Stimulated activated effector memory CD8-positive, alpha-beta T cell treated with anti-CD3 and anti-CD28 coated beads, Interleukin-12 subunit alpha, Interleukin-12 subunit beta, amount 100 ng/mL, for 72 hours (primary cell): Measurements from ENCODE around the gene BAZ2A.

Experiments
- ATAC-seq: fragments of 150-1000 bp; cut with Tn5 transposase; 2 replicates; pipeline ENCODE4 v1.10.0; 2021
- DNase-seq, 2 donors: peaks; one replicate each; pipeline ENCODE4 v3.0.0; 2021 to 2022; ENCODE audit warnings: low spot score in 2 of 2
- H3K27ac Mint-ChIP-seq: one replicate; pipeline ENCODE4 v1.8.0; 2022; ENCODE audit warnings: mild to moderate bottlenecking, mixed read lengths
- H3K36me3 Mint-ChIP-seq: one replicate; pipeline ENCODE4 v1.8.0; 2022; ENCODE audit warnings: mild to moderate bottlenecking, mixed read lengths
- H3K4me1 Mint-ChIP-seq: one replicate; pipeline ENCODE4 v1.8.0; 2022; ENCODE audit warnings: mixed read lengths
- H3K4me3 Mint-ChIP-seq: one replicate; pipeline ENCODE4 v1.8.0; 2022; ENCODE audit warnings: mild to moderate bottlenecking, mixed read lengths
- H3K9me3 Mint-ChIP-seq: one replicate; pipeline ENCODE4 v1.8.0; 2022; ENCODE audit warnings: mixed read lengths

The BAZ2A gene

GRCh38 chr12:56628671-56629458, 1.3 kb downstream of the BAZ2A start:
- peak; percentile 27 for ATAC-seq
- peak overlapping the region; percentile 81 for H3K27ac Mint-ChIP-seq
- peaks cover 64% of the 10 kb centered on the region for H3K36me3 Mint-ChIP-seq
- H3K4me3 Mint-ChIP-seq, result peak overlapping the region; percentile 98
- H3K9me3 Mint-ChIP-seq, result no peaks in the 10 kb centered on the region
- peaks cover 72% of the 10 kb centered on the region for H3K4me1 Mint-ChIP-seq
- DNase-seq, result peak in 1 of 2 donors; percentile 74

DNA sequence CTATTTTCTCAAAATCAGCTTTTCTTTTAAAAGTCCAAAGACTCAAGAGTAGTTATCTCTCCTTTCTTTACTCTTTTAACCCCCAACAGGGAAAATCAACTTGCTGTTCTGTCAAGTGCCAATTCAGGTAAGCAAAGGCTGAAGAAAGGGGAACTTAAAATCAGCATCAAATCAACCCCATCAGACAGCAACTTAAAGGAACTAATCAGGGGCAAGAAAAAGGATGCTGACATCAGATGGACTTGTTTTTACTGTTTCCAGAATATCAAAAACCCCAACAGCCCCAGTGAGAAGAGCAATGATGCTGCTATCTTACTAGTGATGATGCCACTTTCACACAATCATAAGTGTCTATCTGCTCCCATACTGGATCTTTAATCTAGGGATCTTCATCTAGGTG, 3.4 kb downstream of the BAZ2A start:
- H3K4me3 Mint-ChIP-seq, result no peak overlapping the region

DNA sequence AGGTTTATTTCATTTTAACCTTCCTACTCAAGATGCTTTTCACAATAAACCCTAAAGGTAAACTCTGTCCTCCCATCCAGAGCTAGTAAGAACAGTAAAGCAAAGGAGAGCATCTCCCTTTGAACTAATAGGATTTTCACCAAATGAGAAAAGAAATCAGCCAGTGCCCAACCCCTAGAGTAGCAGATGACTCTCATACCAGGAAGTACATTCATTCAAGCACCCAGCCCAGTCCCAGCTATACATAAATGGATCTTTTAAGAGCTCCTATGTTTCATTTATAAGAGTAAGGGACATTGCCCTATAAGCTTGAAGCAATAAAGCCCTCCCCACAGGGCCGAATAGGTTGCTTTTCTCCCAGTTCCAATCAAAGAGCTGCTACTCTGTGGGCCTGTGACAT, 7.6 kb downstream of the BAZ2A start:
- Mint-ChIP-seq H3K9me3 (no peaks in the 10 kb centered on the region), H3K27ac (no peak overlapping the region), H3K4me3 (no peak overlapping the region), H3K36me3 (peaks cover 97% of the 10 kb centered on the region), H3K4me1 (peaks cover 49% of the 10 kb centered on the region)
- no peak for DNase-seq
- ATAC-seq, result peak; percentile 52

More for the DNA sequence above, 3.4 kb downstream of the BAZ2A start:
- Mint-ChIP-seq H3K9me3 (no peaks in the 10 kb centered on the region), H3K36me3 (peaks cover 84% of the 10 kb centered on the region), H3K4me1 (peaks cover 68% of the 10 kb centered on the region), H3K27ac (no peak overlapping the region)
- ATAC-seq (no peak), DNase-seq (no peak)

DNA sequence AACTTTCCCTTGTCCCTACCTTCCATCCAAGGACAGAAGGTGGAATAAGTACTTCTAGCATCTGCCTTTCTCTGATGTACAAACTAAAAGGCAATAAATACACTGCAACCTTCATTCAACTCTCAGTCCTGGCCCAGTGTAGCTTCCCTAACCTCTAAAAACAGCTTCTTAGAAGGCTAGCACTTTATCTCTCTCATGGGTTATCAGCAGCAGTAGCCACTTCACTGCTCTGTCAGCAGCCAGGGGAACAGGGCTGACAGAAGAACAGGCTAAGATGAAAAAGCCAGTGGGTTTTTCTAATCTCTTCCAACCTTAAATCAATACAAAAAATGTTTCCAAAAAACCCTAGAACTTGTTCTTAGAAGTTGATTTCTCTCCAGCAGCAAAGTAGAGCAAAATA, 13.2 kb downstream of the BAZ2A start:
- Mint-ChIP-seq H3K4me3 (no peak overlapping the region), H3K36me3 (peaks cover 97% of the 10 kb centered on the region), H3K9me3 (no peaks in the 10 kb centered on the region), H3K4me1 (peaks cover 21% of the 10 kb centered on the region), H3K27ac (peak overlapping the region; percentile 86)
- DNase-seq, result no peak
- ATAC-seq, result no peak

GRCh38 chr12:56616244-56616643, 13.9 kb downstream of the BAZ2A start:
- ATAC-seq (no peak), DNase-seq (no peak)
- no peak overlapping the region for H3K4me3 Mint-ChIP-seq
- H3K4me1 Mint-ChIP-seq, result peaks cover 21% of the 10 kb centered on the region
- H3K9me3 Mint-ChIP-seq, result no peaks in the 10 kb centered on the region
- H3K36me3 Mint-ChIP-seq, result peaks cover 100% of the 10 kb centered on the region
- H3K27ac Mint-ChIP-seq, result peak overlapping the region; percentile 55

DNA sequence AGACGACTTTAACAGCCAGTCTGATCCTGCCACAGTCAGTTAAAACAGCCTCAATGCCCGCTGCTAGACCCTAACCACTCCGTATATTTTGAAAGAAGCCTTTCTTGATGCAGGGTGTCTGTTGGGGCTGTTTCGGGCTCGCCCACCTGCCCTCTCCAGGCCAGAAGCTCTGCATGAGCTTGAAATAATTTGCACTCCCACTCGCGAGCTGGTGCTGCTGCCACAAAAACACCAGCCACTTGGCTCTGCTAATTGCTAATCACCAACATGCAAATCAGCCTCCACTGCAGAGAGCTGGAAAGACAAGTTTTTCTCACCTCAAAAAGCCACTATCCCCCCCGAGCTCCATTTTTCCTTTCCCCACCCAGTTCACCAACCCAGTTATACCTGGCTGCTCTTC, 15.5 kb downstream of the BAZ2A start:
- no peak overlapping the region for H3K4me3 Mint-ChIP-seq
- DNase-seq (no peak), ATAC-seq (no peak)
- peak overlapping the region; percentile 33 for H3K27ac Mint-ChIP-seq
- peaks cover 100% of the 10 kb centered on the region for H3K36me3 Mint-ChIP-seq
- peaks cover 14% of the 10 kb centered on the region for H3K4me1 Mint-ChIP-seq
- no peaks in the 10 kb centered on the region for H3K9me3 Mint-ChIP-seq

DNA sequence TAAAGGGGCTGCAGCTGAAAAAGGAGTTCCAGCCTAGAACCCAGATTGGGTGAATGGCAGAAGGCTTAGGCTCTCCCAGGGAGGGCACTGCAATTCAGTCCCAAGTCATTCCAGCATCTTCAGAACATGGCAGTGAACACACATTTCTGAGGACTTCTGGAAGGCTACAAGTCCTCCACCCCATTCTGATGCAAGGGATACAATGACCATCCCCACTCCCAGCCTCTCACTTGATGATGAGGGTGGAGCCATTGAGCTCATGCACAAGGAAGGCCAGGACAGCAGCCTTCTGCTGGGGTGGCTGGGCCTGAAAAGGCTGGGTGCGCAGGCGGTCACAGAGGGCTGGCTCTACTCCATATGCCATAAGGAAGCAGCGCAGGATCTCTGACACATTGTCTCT, 25.8 kb downstream of the BAZ2A start:
- peak overlapping the region; percentile 53 for H3K27ac Mint-ChIP-seq
- no peak for DNase-seq
- H3K9me3 Mint-ChIP-seq, result no peaks in the 10 kb centered on the region
- H3K36me3 Mint-ChIP-seq, result peaks cover 100% of the 10 kb centered on the region
- H3K4me3 Mint-ChIP-seq, result no peak overlapping the region
- ATAC-seq, result no peak
- H3K4me1 Mint-ChIP-seq, result no peaks in the 10 kb centered on the region

DNA sequence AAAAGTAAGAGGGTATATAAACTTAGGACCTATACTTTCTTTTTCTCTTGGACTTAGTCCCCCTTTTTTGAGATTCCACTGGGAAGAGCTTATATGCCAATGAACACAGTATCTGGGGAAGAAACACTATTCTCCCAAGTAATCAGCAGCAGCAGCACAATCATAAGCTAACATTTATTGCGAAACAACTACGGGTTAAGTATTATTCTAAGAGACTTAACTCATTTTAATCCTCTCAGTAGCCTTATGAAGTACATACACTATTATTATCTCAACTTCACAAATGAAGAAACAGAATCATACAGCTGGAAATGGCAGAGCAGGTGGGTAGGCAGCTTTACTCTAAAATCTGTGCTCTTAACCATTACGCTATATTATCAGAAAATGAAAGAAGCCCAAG, 27.9 kb downstream of the BAZ2A start:
- H3K4me3 Mint-ChIP-seq, result no peak overlapping the region
- H3K9me3 Mint-ChIP-seq, result no peaks in the 10 kb centered on the region
- peaks cover 100% of the 10 kb centered on the region for H3K36me3 Mint-ChIP-seq
- ATAC-seq, result no peak
- no peak for DNase-seq
- peaks cover 8% of the 10 kb centered on the region for H3K4me1 Mint-ChIP-seq
- H3K27ac Mint-ChIP-seq, result peak overlapping the region; percentile 14

GRCh38 chr12:56601503-56601902, 28.6 kb downstream of the BAZ2A start:
- Mint-ChIP-seq H3K27ac (peak overlapping the region; percentile 67), H3K4me1 (peaks cover 13% of the 10 kb centered on the region), H3K9me3 (no peaks in the 10 kb centered on the region), H3K36me3 (peaks cover 100% of the 10 kb centered on the region), H3K4me3 (no peak overlapping the region)
- no peak for DNase-seq
- ATAC-seq, result peak; percentile 55

DNA sequence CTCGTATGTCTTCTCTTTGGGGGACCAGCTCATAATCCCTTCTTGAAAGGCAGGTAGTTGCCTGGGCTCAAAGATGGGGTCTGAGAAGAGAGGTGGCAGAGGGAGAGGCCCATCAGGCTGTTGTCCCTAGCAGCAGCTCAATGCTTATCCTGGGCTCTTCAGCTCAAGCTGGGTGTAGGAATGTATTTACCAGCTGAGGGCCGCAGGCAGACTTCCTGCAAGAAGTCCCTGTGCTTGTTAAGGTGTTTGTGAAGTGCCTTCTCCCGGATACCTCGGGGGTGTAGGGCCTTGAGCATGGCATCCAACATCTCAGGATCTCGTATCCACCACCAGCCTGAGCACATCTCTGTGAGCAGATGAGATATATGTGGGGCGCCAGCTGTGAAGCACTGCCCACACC, 29.4 kb downstream of the BAZ2A start:
- peaks cover 13% of the 10 kb centered on the region for H3K4me1 Mint-ChIP-seq
- no peaks in the 10 kb centered on the region for H3K9me3 Mint-ChIP-seq
- ATAC-seq, result no peak
- H3K36me3 Mint-ChIP-seq, result peaks cover 99% of the 10 kb centered on the region
- no peak for DNase-seq
- H3K27ac Mint-ChIP-seq, result peak overlapping the region; percentile 67
- H3K4me3 Mint-ChIP-seq, result no peak overlapping the region

GRCh38 chr12:56599797-56600196, 30.3 kb downstream of the BAZ2A start:
- Mint-ChIP-seq H3K4me1 (peaks cover 13% of the 10 kb centered on the region), H3K9me3 (no peaks in the 10 kb centered on the region), H3K36me3 (peaks cover 96% of the 10 kb centered on the region), H3K4me3 (no peak overlapping the region), H3K27ac (peak overlapping the region; percentile 67)
- DNase-seq (no peak), ATAC-seq (no peak)

- Mint-ChIP-seq H3K36me3 (peaks cover 93% of the 10 kb centered on the region), H3K9me3 (no peaks in the 10 kb centered on the region), H3K27ac (no peak overlapping the region), H3K4me1 (peaks cover 19% of the 10 kb centered on the region), H3K4me3 (no peak overlapping the region)
- ATAC-seq, result no peak
- no peak for DNase-seq
Observed at GRCh38 chr12:56599041-56599440, 31.1 kb downstream of the BAZ2A start.

DNA sequence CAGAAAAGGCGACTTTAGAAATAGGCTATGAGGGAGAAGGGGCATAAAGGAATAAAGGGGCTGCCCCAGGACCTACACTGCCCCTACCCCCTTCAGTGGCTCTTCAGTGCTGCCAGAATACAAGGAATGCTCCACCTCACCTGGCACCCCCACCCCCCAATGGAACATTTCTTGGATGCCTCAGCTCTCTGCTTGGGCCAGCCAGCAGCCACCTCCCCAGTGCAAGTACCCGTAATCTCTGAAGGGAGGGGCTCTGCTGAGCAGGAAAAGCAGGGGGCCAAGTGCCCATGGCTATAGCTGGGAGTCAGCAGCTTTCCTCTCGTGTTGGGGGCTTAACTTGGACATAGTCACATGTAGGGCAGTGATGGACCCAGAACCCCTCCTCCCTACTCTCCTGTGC, 33.3 kb downstream of the BAZ2A start:
- Mint-ChIP-seq H3K27ac (peak overlapping the region; percentile 92), H3K36me3 (peaks cover 71% of the 10 kb centered on the region), H3K4me1 (peaks cover 21% of the 10 kb centered on the region), H3K4me3 (no peak overlapping the region), H3K9me3 (no peaks in the 10 kb centered on the region)
- no peak for ATAC-seq
- no peak for DNase-seq

DNA sequence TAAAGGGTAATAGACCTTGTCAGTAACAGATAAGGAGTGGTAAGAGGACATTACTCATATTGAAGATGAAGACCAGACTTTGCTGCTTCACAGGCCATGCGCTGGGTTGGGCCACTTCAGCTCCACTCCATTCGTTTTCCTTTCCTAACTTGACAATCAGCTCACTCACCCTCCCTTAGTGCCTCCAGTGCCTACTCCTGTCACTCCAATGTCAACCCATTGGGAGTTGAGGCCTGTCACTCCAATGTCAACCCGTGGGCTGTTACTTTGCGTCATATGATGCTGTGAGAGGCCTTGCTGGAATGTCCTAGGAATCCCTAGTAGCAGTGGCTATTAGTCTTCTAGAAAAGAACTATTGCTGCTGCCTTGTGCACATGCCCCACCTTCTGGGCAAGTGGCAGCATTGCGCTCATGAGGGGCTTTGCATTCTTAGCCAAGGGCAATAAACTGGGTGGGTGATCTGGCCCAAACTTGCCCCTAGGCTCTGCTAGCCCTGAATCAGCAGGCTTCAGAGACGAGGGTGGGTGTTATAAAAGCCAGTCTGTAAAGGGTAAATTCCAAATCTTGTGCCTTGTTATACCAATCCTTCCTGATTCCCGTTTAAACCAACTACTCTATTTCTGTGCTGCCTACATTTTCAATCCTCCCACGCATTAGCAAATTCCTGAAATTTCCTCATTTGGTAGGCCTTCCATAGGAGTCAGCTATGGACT, 36.1 kb downstream of the BAZ2A start:
- ATAC-seq (peak; percentile 55), DNase-seq (peak; percentile 49 to 77)
- Mint-ChIP-seq H3K4me1 (peaks cover 21% of the 10 kb centered on the region), H3K9me3 (no peaks in the 10 kb centered on the region), H3K27ac (peak overlapping the region; percentile 88), H3K4me3 (no peak overlapping the region), H3K36me3 (peaks cover 43% of the 10 kb centered on the region)

DNA sequence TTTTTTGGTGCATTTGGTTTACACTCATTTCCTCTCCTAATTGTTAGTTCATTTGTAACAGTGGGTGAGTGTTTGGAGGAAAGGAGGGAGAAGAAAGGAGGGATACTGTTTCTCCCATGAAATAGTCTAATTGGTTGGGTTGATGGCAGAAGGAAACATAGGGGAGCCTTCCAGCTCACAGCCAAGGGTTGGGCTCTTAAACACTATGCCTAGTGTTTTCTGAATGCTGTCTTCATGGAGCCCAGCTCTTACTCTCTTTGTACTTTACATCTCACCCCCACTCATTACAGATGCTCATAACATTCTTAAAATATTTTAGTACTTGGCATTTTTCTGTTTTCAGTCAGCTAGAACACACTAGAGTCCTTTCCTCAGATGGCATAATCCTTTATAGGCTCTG, 38.2 kb downstream of the BAZ2A start:
- Mint-ChIP-seq H3K4me1 (peaks cover 11% of the 10 kb centered on the region), H3K27ac (peak overlapping the region; percentile 17)

DNA sequence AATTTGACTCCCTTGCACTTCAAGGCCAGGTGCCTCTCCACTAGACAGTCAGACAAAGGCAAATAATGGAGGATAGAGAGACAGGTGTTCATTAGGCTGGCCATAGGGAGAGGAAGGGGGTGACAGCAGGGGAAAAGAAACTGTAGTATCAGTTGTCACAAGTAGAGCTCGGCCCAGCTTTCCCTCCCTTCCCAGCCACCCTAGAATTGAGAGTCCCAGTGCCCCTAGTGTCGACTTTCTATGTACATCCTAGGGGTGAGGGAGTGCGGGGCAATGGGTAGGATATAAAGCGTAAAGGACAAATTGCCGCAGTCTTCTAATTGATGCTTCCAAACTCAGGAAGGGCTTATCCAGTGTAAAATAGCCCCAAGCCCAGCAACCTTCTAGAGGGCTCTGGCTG, 39.0 kb downstream of the BAZ2A start:
- H3K4me1 Mint-ChIP-seq, result peaks cover 8% of the 10 kb centered on the region

More for the DNA sequence above, 38.2 kb downstream of the BAZ2A start:
- H3K36me3 Mint-ChIP-seq, result peaks cover 22% of the 10 kb centered on the region
- H3K4me3 Mint-ChIP-seq, result no peak overlapping the region
- no peak for DNase-seq
- ATAC-seq, result no peak
- no peaks in the 10 kb centered on the region for H3K9me3 Mint-ChIP-seq

More for the DNA sequence above, 39.0 kb downstream of the BAZ2A start:
- Mint-ChIP-seq H3K36me3 (peaks cover 15% of the 10 kb centered on the region), H3K9me3 (no peaks in the 10 kb centered on the region), H3K27ac (peak overlapping the region; percentile 74), H3K4me3 (no peak overlapping the region)
- no peak for ATAC-seq
- DNase-seq, result no peak
